AG09319 (cell line): Measurements from ENCODE around the gene HOXB5.

ENCODE experiments used
- DNase-seq: peaks from one replicate; pipeline ENCODE4 v3.0.0-alpha.2; 2010; ENCODE audit warnings: low read depth; ENCODE audit errors: extremely low read depth
- CTCF ChIP-seq: IDR thresholded peaks from 2 replicates; pipeline ENCODE4 v1.5.1; 2011; ENCODE audit warnings: low read depth, mild to moderate bottlenecking, inconsistent platforms, low read length, moderate library complexity

HOXB5 gene

GRCh38 chr17:48550502-48551213 lies 42.9 kb downstream of the HOXB5 start:
- no peak for DNase-seq
- no peak for TF ChIP-seq CTCF

GRCh38 chr17:48549914-48550501 lies 43.6 kb downstream of the HOXB5 start:
- no peak for DNase-seq
- no peak for TF ChIP-seq CTCF

- no peak for TF ChIP-seq CTCF
- no peak for DNase-seq
Observed at GRCh38 chr17:48549281-48549630, 44.3 kb downstream of the HOXB5 start.

- DNase-seq: no peak
- no peak for TF ChIP-seq CTCF
Observed at GRCh38 chr17:48548523-48549280, 44.9 kb downstream of the HOXB5 start.

GRCh38 chr17:48547808-48548522 lies 45.6 kb downstream of the HOXB5 start:
- DNase-seq: no peak
- no peak for TF ChIP-seq CTCF

- TF ChIP-seq CTCF: no peak
- no peak for DNase-seq
Observed at GRCh38 chr17:48546924-48547807, 46.4 kb downstream of the HOXB5 start.
